Esophagus squamous epithelium (tissue), 4 donors: ENCODE data around the gene EIF3I.

ENCODE experiments used
- CTCF ChIP-seq, 6 experiments: fragments of 450-650 bp in 4 of 6; fragments of 200-600 bp in 2 of 6; sonication (generic) in 2 of 6; IDR thresholded peaks; one replicate each; pipeline ENCODE4 v1.5.1; 2016 to 2019; ENCODE audit warnings: antibody characterized with exemption in 6 of 6, mild to moderate bottlenecking in 4 of 6, moderate library complexity in 4 of 6
- POLR2A ChIP-seq, 4 donors: fragments of 450-650 bp; IDR thresholded peaks; one replicate each; pipeline ENCODE4 v1.6.1; 2017; ENCODE audit warnings: antibody characterized with exemption in 4 of 4, mild to moderate bottlenecking in 4 of 4, moderate library complexity in 3 of 4

- no peak for TF ChIP-seq CTCF (IDR thresholded peaks at IDR 0.05)
- no peak for TF ChIP-seq POLR2A (IDR thresholded peaks at IDR 0.05)
Measured at GRCh38 chr1:32274646-32275340, 52.6 kb downstream of the EIF3I start.
